Measurements from ENCODE around the gene SAMD5.

The SAMD5 gene

GRCh38 chr6:147546501-147547368 lies 38.2 kb downstream of the SAMD5 start:
- no peak for TF ChIP-seq ZFX (IDR thresholded peaks at IDR 0.05)
- TF ChIP-seq, protein P1, sequence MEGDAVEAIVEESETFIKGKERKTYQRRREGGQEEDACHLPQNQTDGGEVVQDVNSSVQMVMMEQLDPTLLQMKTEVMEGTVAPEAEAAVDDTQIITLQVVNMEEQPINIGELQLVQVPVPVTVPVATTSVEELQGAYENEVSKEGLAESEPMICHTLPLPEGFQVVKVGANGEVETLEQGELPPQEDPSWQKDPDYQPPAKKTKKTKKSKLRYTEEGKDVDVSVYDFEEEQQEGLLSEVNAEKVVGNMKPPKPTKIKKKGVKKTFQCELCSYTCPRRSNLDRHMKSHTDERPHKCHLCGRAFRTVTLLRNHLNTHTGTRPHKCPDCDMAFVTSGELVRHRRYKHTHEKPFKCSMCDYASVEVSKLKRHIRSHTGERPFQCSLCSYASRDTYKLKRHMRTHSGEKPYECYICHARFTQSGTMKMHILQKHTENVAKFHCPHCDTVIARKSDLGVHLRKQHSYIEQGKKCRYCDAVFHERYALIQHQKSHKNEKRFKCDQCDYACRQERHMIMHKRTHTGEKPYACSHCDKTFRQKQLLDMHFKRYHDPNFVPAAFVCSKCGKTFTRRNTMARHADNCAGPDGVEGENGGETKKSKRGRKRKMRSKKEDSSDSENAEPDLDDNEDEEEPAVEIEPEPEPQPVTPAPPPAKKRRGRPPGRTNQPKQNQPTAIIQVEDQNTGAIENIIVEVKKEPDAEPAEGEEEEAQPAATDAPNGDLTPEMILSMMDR (conservative IDR thresholded peaks at IDR 0.05), result no peak
- H3K27ac ChIP-seq, result no peak overlapping the region

DNA sequence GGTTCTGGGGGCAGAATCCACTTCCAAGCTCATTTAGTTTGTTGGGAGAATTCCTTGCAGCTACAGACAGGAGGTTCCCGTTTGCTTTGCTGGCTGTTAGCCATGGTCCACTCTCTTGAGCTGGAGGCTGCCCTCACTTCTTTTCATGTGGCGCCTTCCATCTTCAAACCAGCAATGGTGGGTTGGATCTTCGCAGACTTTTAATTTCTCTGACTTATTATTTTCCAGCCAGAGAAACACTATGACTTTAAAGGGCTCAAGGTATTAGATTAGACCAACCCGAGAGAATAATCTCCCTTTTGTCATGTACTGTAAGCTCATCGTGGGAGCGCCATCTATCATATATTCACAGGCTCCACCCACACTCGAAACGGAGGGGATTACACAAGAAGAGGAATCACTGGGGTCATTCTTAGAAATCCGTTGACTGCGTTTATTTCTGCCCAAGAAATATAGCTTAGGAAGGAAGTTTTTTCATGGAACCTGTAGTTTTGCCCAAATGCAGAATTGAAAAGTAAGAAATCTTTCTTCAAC lies 38.9 kb downstream of the SAMD5 start:
- TF ChIP-seq, protein P1 (conservative IDR thresholded peaks at IDR 0.05), result no peak
- no peak for TF ChIP-seq ZFX (IDR thresholded peaks at IDR 0.05)
- H3K27ac ChIP-seq, result no peak overlapping the region

DNA sequence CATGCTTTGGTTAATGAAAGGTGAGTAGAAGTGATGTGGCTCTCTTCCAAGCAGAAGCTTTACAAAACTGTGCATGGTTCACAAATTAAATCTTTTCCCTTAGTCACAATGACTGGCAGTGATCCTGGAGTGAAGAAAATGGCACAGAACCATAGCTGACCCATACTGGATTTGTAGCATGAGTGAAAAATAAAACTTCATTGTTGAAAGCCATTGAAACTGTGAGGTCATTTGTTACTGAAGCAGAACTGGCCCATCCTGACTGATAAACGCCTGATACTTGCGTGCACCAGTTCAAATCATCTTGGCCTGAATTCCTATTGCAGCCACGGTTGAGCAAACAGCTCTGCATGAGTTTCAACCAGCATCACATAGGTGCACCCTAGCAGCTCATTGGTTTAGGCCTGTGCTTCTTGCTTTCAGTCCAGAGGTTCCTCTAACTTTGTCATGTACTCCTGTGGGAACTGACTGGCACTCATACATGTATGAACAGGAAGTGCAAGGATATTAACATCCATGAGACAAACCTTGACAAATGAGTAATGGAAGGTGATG lies 40.5 kb downstream of the SAMD5 start:
- no peak overlapping the region for H3K27ac ChIP-seq
- TF ChIP-seq, protein P1 (conservative IDR thresholded peaks at IDR 0.05), result no peak
- TF ChIP-seq ZFX (IDR thresholded peaks at IDR 0.05), result no peak

- no peak for TF ChIP-seq ZFX (IDR thresholded peaks at IDR 0.05)
- TF ChIP-seq, protein P1 (conservative IDR thresholded peaks at IDR 0.05), result no peak
- no peak overlapping the region for H3K27ac ChIP-seq
Measured at GRCh38 chr6:147549531-147549930, 41.0 kb downstream of the SAMD5 start.

- no peak overlapping the region for H3K27ac ChIP-seq
- TF ChIP-seq ZFX (IDR thresholded peaks at IDR 0.05), result no peak
- TF ChIP-seq, protein P1 (conservative IDR thresholded peaks at IDR 0.05), result no peak
Measured at GRCh38 chr6:147551976-147552375, 43.5 kb downstream of the SAMD5 start.

DNA sequence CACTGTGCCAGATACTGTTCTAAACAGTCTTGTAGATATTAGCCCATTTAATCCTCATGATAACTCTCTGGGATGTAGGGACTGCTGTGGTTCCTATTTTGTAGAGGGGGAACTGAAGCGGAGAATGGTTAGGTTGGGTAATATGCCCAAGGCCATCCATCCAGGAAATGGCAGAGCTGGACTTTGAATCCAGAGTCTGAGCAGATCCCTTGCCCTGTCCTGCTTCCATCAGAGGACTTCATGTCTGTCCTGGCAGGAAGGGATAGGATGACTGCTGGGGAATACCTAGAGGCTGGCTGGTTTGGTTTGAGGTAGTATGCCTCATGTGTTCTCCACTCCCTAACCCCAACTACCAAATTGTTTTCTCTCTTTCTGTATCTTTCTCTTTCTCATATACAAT lies 44.6 kb downstream of the SAMD5 start:
- no peak overlapping the region for H3K27ac ChIP-seq
- TF ChIP-seq, protein P1 (conservative IDR thresholded peaks at IDR 0.05), result no peak
- no peak for TF ChIP-seq ZFX (IDR thresholded peaks at IDR 0.05)

DNA sequence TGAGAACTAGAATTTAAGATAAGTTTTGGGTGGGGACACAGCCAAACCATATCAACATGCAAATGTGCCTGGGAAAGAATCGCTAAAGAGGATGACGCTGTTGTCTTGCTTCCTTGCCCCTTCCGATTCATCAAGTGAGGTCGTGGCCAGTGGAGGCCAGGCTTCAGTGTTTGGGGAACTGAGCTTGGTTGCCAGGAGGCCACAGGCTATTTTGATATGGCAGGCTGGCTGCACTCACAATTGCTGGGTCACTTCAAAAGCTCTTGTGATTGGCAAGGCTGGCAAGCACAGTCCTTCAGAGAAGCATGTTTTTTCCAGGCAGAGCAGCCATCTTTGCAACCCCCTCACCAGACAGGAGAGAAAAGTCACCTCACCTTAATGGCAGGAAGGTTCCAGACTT lies 45.8 kb downstream of the SAMD5 start:
- TF ChIP-seq, protein P1 (conservative IDR thresholded peaks at IDR 0.05), result no peak
- TF ChIP-seq ZFX (IDR thresholded peaks at IDR 0.05), result no peak
- no peak overlapping the region for H3K27ac ChIP-seq
